CD4-positive, alpha-beta T cell treated with Interleukin-1 beta for 1 hour (primary cell): Measurements from ENCODE around the gene FUT9.
"Not testable (repeated sequence)": the region's sequence is repeated elsewhere in the genome, so short reads cannot be mapped to it uniquely, and the experiment has no call there.

ENCODE experiments used
- DNase-seq, 2 donors: peaks; one replicate each; pipeline ENCODE4 v3.0.0-alpha.2; 2020 to 2022

FUT9 gene

DNA sequence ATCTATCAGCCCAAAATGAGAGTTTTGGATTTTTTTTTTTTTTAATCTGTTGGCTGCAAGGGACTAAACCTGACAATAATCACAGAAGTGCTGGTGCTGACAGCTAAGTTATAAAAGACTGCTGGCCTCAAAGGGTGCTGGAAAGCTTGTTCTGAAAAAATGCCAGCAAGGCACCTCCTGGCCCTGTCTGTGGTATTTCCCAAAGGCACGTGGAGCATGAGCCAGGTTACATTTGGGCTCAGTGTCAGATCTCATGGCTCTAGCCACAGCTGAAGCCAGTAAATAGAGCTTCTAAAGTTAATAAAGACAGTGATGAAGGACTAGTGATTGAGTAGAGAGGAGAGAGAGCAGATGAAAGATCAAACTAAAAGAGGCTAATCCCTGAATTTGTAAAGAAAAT is 178.9 kb downstream of the FUT9 start:
- DNase-seq, result no peak

DNA sequence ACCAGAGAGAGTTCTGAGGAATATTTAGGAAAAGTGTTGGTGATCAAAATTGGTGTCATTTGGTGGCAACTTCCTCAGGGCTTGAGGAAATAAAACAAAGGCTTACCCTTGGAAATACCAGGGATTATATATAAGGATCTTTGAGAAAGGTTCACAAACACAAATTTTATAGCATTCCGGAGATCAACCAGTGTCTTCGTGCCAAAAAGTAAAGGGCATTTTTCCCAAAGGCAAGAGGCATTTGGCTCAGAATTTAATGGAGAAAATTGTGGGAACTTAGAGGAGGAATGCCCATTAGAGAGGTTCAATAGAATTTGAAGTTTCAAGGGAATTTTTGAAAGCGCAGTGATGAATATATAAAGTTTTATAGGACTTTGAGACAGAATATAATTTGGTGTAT is 179.5 kb downstream of the FUT9 start:
- no peak for DNase-seq

DNA sequence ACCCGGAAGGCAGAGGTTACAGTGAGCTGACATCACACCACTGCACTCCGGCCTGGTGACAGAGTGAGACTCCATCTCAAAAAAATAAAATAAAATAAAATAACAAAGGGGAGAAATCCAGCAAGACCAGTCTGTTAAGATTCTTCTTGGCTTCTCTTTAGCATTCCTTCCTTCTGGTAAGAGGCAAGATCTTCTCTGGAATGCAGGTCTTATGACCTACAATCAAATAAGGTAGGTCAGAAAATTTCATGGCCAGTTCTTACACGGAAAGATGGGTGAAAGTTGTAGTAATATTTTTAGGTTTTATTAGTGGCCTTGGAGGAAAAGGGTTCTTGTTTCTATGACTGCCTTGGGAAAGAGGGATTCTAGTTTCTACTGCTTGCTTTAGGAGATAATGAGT is 180.9 kb downstream of the FUT9 start:
- no peak for DNase-seq

DNA sequence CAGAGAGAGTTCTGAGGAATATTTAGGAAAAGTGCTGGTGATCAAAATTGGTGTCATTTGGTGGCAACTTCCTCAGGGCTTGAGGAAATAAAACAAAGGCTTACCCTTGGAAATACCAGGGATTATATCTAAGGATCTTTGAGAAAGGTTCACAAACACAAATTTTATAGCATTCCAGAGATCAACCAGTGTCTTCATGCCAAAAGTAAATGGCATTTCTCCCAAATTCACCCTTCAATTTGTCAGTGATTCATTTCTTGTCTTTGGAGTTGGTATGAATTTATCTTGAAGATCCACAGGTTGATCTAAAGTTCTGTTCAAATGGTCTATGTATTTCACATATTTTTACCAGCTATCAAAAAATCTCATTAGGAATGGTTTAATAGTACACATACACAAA is 181.5 kb downstream of the FUT9 start:
- DNase-seq, result no peak

DNA sequence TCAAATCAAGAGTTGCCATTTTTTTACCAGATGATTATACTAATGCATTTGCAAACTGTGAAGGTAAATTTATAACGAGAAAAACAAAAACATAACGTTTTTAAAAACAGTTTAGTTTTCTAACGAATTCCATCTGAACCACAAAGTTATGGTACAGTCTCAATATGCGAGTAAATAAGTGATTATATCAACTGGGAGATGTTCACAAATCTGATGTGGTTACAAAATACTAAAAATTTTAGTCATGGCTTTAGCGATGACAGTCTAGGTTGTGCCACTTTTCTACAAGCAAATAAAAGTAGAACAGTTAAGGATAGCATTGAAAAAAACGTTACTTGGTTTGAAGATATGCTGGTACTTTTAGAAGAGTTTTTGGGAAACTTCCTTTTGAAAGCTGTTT is 186.8 kb downstream of the FUT9 start:
- no peak for DNase-seq

DNA sequence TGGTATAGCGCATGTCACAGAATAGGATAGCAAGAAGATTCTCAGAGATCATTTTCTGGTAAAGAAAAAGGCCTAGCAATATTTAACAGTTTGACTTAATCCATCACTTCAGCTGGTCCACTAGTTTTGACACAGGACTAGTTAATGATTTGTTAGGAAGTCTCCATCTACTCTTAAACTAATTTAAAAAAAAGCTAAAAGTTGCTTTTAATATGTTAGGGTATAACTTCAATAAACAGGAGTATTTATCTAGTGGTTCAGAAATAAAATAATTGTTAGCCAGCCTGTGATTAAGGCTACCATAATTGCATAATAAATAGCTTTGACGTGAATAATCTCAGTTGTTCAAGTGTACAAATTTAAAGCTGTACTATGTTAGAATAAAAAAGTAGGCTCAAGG is 195.6 kb downstream of the FUT9 start:
- no peak for DNase-seq

DNA sequence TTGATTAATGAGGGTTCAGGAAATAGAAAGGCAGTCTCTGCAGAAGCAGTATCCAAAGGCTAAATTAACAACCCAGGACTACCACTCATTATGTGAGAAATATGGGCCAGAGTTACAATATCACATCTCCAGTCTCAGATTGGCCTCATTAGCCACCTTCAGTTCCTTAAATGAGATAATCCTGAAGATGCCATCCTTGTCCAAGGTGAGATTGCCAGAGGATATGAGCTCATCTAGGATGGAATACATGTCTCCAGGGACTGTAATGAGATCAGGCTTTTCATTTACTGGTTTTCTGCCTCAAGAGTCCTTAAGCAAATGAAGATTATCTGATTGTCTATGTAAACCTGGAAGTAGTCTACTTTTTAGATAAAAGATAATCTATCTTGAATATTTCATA is 196.3 kb downstream of the FUT9 start:
- DNase-seq, result no peak

DNA sequence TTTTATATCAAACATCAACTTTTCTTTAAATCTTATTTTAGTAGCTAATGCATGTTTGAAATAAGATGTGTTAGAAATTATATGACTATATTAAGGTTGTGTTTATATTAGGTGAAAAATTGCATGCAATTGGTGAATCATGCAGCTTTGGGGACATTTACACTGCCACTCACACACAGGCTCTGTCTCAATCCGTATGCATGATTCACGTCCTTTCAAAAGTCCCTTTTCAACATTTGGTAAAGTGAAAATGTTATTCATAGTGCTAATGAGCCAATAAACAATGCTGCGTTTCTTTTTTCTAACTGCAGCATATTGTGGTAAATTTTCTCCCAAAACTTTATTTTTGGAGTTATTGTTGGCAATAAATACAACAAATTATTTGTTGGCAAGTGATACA is 198.0 kb downstream of the FUT9 start:
- DNase-seq, result no peak

DNA sequence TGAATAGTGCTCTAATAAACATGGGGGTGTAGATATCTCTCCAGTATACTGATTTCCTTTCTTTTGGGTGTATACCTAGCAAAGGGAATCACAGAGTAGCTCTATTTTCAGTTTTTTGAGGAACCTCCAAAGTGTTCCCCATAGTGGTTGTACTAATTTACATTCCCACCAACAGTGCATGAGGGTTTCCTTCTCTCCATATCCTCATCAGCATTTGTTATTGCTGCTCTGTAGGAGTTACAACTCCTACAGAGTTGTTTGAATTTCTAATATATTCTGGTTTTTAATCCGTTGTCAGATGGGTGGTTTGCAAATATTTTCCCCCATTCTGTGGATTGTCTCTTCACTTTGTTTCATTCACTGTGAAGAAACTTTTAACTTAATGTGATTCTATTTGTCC is 207.9 kb downstream of the FUT9 start:
- no peak for DNase-seq

DNA sequence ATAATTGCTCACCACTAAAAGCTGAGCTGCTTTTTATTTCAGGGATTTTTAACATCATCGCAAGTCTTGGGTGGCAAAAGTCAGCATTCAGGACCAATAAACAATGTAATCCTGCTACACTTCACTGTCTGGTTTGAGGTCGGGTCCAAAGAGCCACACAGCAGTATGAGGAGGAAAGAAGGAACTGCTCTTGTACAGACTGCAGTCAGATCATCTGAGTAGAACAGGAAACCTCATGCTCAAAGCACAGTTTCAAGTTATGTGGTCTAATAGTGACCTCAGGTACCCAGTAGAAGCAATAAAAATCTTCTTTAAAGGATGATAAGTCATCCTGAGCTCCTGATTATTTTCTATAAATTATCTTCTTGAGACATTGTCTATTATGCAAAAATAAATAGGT is 211.4 kb downstream of the FUT9 start:
- DNase-seq, result no peak

DNA sequence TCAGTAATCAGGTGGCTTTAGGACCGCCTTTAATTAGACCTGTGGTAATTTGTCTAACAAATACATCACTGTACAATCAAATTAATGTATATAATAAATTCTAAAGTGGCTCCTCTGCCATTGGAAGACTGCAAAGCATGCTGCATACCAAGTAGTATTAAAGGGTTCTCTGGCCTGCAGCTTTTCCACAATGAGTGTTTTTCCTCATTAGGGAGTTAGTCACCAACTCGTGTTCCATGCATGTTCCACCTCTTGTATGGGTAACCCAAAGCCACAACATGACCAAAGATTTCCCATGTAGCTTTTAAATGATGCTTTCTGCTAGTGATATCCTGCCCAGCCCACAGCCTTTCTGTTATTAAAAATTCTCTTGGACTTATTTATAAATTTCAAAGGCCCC is 218.7 kb downstream of the FUT9 start:
- DNase-seq, result no peak

DNA sequence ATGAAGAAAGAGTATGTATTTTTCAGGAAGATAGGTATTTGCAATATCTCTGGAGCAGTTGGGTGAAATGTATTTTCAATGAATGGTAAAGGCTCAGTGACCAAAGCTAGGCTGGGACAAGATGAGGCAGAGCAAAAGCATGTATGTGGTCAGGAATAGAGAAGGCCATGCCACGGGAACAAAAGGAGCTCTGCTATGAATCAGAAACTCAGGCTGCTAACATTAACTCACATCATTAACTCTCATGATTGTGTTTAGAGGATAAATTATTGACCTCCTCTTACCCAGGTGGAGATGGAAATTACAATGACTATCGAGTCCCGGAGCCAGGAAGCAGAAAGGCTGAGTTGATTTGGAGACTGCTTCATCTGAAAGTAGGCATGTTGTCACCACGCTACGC is 220.2 kb downstream of the FUT9 start:
- no peak for DNase-seq

DNA sequence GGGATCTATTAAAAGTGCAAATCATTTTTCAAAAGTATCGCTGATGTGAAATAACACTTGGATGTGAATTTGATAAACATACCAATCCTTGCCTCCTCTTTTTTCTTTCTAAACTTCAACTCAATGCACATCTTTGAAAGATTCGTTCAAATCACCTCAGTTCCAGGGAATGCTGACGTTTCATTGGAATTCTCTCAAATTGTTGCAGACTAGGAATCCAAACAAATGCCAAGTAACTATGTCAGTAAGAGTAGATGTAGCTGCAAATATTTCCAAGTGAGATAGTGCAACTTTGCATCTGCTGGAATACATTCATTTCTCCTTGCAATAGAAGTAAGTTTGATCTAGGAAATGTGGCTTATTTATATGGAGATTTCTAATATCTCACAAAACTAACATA is 220.7 kb downstream of the FUT9 start:
- DNase-seq, result no peak

DNA sequence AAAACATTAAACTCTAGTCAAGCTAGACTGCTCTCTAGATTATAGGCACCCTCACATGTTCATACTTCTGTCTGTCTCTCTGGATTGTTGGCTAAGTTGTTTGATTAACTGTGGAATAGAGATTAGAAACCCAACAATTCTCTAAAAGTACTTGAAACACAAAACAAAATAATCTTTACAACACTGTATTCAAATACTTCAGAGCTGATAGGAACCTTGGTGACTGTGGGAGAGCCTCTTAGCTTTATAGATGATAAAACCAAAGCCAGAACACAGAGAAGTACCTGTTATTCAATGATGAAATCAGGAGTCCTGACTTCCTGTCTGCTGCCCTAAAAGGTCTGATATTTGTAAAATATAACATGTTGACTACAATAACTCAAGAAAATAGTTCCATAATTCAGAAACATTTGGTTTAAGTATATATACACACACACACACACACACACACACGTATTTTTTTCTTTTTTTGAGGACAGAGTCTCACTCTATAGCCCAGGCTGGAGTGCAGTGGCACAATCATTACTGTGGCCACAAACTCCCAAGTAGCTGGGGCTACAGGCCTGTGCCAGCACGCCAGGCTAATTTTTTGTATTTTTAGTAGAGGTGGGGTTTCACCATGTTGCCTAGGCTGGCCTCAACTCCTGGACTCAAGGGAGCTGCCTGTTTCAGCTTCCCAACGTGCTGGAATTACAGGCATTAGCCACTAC is 222.0 kb downstream of the FUT9 start:
- no peak for DNase-seq

DNA sequence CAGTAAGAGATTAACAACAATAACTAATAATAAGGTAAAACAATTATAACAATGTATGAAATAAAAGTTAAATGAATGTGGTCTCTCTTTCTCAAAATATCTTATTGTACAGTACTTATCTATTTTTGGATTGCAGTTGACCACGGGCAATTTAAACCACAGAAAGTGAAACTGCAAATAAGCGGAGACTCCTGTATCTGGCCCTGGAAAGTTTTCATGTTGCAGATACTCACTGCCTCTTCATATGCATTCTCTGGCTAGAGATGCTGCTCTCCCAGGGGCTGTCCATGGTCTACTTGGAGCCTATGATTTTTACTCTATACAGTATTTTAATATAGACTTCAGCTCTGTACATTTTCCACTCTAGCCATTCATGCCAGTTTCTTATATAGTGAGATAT is 230.8 kb downstream of the FUT9 start:
- DNase-seq, result no peak

DNA sequence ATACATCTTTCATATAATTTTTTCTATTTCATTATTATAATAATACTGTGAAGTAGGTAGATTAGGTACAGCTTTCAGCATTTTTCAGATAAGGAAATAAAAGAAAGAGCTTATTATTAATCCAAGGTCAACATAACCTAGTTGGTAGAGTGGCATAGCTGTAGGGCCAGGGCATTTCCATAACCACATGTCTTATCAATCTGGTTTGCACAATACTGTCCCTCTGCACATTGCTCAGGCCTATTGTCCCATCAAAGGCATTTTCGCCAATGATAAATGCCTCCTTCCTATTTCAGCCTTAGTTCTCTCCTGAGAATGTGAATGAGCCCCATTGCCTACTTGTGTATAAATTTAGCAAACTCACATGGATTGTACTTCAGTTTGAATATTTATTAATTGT is 234.0 kb downstream of the FUT9 start:
- DNase-seq, result no peak

DNA sequence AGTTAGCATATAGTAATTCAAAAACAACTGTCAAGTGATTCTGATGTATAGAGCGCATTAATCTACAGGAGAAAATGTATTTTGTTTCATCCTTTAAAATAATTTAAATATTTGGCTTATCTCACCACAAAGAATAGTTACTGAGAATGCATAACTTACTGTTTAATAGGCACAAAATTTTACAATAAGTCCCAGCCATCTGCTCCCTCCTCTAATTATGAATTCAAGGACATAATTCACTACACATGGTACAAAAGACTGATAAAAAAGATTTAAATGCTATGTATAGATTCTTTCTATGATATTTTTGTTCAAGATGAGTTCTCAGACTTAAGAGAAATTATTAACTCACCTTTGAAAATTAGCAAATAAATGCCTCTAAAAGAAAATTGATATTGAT is 242.0 kb downstream of the FUT9 start:
- no peak for DNase-seq

DNA sequence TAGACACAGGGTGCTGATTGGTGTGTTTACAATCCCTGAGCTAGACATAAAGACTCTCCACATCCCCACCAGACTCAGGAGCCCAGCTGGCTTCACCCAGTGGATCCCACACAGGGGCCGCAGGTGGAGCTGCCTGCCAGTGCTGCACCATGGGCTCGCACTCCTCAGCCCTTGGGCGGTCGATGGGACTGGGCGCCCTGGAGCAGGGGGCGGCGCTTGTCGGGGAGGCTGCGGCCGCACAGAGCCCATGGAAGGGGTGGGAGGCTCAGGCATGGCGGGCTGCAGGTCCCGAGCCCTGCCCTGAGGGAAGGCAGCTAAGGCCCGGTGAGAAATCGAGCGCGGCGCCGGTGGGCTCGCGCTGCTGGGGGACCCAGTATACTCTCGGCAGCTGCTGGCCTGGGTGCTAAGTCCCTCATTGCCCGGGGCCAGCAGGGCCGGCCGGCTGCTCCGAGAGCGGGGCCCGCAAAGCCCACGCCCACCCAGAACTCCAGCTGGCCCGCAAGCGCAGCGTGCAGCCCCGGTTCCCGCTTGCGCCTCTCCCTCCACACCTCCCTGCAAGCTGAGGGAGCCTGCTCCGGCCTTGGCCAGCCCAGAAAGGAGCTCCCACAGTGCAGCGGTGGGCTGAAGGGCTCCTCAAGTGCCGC is 245.1 kb downstream of the FUT9 start:
- DNase-seq, result not testable (repeated sequence)
